ENCODE data around the gene UBE2V1.
A peak's percentile ranks its signal among the peaks of the same experiment; 100 is the strongest.

Gene UBE2V1

DNA sequence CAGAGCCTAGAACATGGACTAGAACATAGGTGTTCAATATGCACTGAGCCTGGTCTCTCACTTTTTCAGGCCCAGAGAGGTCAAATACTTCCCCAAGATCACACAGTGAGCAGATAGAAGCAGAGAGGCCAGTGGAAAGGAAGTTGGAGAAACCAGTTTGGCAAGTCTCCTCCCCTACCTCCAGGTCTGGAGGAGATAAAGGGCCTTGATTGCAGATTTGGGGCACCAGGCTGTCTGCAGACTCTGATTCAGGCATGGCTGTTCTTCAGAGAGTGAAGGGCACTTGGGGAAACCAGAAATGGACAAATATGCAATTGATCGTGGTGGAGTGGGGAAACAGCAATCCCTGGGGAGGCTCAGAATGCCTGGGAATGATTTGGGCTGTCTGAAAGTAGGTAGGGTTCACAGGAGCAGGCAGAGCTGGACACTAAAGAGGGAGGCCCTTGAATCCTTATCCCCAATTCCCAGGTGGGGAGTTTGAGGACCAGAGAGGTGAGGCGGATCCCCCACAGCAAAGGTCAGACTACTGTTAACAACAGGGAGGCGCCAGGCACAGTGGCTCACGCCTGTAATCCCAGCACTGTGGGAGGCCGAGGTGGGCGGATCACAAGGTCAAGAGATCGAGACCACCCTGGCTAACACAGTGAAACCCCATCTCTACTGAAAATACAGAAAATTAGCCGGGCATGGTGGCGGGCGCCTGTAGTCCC lies 38.2 kb upstream of the UBE2V1 start:
- no peak for TF ChIP-seq CTCF (conservative IDR thresholded peaks at IDR 0.05; ENCODE audit: low read depth)
- peak overlapping the region; percentile 98 for H3K27ac ChIP-seq
- CTCF ChIA-PET: interaction anchor here (1.0 to 8.6 kb wide), 5 partner anchors 17 to 31 kb away, joined by 4 to 126 read pairs (median 8); no protein-coding TSS in a partner anchor
- POLR2A ChIA-PET (ENCODE audit: low non-redundant PET): interaction anchor here (0.6 to 3.5 kb wide), 2 partner anchors 17 to 31 kb away, joined by 7 to 25 read pairs; no protein-coding TSS in a partner anchor
- peak; percentile 83 for DNase-seq (ENCODE audit: low spot score)

GRCh38 chr20:50149481-50150254 lies 36.7 kb upstream of the UBE2V1 start:
- ChIA-PET POLR2A (ENCODE audit: low non-redundant PET) (interaction anchor here (0.5 kb wide), 1 partner anchor 580 kb away, joined by 5 read pairs; no protein-coding TSS in a partner anchor), CTCF (interaction anchor here (0.6 to 8.6 kb wide), 7 partner anchors 20 to 133 kb away, joined by 3 to 126 read pairs (median 4); no protein-coding TSS in a partner anchor)
- DNase-seq (ENCODE audit: low spot score): no peak
- peak overlapping the region; percentile 98 for H3K27ac ChIP-seq
- TF ChIP-seq CTCF (conservative IDR thresholded peaks at IDR 0.05; ENCODE audit: low read depth): no peak

GRCh38 chr20:50146732-50147662 lies 34.0 kb upstream of the UBE2V1 start:
- peak; percentile 93 for DNase-seq (ENCODE audit: low spot score)
- peak overlapping the region; percentile 98 for H3K27ac ChIP-seq
- CTCF ChIA-PET: interaction anchor here (0.6 to 8.6 kb wide), 6 partner anchors 13 to 257 kb away, joined by 3 to 126 read pairs (median 4); no protein-coding TSS in a partner anchor
- no peak for TF ChIP-seq CTCF (conservative IDR thresholded peaks at IDR 0.05; ENCODE audit: low read depth)
- POLR2A ChIA-PET (ENCODE audit: low non-redundant PET): interaction anchor here (0.6 to 1.5 kb wide), 2 partner anchors 8 to 11 kb away, joined by 3 to 6 read pairs; no protein-coding TSS in a partner anchor

GRCh38 chr20:50146214-50146613 lies 33.3 kb upstream of the UBE2V1 start:
- CTCF ChIA-PET: interaction anchor here (0.5 to 0.7 kb wide), 3 partner anchors 23 to 167 kb away, joined by 3 read pairs; no protein-coding TSS in a partner anchor
- POLR2A ChIA-PET (ENCODE audit: low non-redundant PET): no interaction called here
- DNase-seq (ENCODE audit: low spot score): no peak
- no peak for TF ChIP-seq CTCF (conservative IDR thresholded peaks at IDR 0.05; ENCODE audit: low read depth)
- H3K27ac ChIP-seq: peak overlapping the region; percentile 98

GRCh38 chr20:50145566-50145965 lies 32.6 kb upstream of the UBE2V1 start:
- POLR2A ChIA-PET (ENCODE audit: low non-redundant PET): no interaction called here
- no peak for TF ChIP-seq CTCF (conservative IDR thresholded peaks at IDR 0.05; ENCODE audit: low read depth)

More at GRCh38 chr20:50145566-50145965, 32.6 kb upstream of the UBE2V1 start:
- peak overlapping the region; percentile 98 for H3K27ac ChIP-seq
- no peak for DNase-seq (ENCODE audit: low spot score)
- CTCF ChIA-PET: no interaction called here
